NOMO-1 treated with dmso at 0.1 percent for 144 hours (cell line): ENCODE results near the gene PCSK6.

ENCODE experiments used
- DNase-seq: peaks from one replicate; lab custom pipeline; 2025; ENCODE audit not compliant: unreplicated experiment; lab: John Stamatoyannopoulos, UW

The PCSK6 gene

DNA sequence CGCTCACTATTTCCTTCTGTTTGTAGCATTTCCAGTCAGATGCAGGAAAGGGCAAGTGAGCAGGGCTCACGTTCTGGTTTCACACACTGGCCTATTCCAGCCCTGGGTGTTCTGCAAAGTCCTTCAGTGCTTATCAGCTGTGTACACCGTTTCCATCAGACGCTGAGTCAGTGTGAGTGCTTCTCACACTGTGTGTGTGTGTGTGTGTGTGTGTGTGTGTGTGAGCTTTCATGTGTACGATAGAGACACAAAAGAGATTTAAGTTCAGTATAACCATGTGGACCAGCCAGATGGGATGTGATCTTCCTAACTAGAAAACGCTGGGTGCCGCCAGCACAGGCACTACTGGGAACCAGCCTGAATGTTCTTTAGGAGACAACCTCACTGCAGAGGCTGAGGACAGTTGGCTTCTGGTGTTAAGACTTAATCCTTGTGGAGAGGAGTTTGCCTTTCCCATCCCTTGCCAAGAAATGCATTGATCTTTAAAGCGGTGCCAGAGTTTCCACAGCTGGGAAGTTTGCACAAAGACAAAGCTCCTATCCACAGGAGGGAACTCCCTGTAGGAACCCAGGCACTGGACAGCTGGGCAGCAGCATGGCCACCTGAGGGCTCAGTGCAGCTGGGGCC lies 233.8 kb downstream of the PCSK6 start:
- DNase-seq, result no peak

GRCh38 chr15:101255051-101255395 lies 234.5 kb downstream of the PCSK6 start:
- DNase-seq, result no peak

DNA sequence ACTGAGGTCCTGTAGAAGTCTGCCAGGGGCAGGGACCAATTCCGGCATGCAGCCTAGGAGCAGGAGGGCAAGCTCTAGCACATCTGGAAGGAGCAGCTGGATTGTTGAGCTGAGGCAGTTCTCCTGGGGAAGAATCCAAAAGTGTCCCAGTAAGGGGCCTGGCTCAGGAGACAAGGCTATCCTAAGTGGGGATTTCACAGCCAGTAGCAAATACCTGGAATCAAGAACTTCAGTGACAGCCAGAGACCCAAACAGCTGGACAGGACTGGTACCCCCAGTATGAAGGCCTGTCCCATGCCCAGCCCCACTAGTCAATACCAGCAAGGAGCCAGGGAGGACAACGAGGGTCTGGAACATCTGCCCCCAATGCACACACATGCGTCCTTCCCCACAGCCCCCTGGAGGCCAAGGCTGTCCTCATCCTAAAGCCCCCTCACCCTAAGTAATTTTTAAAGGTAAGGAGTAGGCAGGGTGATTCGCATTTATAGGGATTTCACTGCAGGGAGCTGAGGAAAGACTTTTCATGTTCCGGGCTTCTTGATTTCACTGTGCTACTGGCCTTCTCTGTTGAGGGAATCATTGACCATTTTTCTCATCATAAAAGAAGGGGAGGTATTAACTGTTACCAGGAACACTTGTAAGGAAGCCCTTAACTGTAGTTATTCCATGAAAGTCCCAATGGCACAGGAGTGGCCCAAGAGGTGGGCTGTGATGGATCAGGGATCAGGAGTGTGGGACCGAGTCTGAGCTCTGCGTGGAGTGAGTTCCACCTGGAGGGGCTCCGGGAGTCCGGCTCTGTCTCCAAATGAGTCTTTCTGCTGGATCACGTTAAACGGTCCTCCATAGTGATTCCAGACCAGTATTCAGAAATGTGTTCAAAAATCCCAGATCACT lies 235.1 kb downstream of the PCSK6 start:
- DNase-seq, result no peak
